K562 (cell line): Measurements from ENCODE around the gene MPP7.

ENCODE experiments used
- CBX1 ChIP-seq: sonication (generic); IDR thresholded peaks from 2 replicates; pipeline ENCODE4 v1.6.1; 2016; ENCODE audit warnings: antibody characterized with exemption, low read depth, mild to moderate bottlenecking
- CTCF ChIP-seq, 3 experiments: IDR thresholded peaks in 2 of 3; conservative IDR thresholded peaks in 1 of 3; 2 replicates each; pipeline ENCODE4 v1.5.1; 2011 to 2012; ENCODE audit warnings: low read length in 3 of 3, mild to moderate bottlenecking in 3 of 3, control low read depth in 2 of 3, improper control_type of control experiment in 1 of 3, inconsistent platforms in 1 of 3, low read depth in 1 of 3, mixed read lengths in 1 of 3, moderate library complexity in 1 of 3; ENCODE audit not compliant: insufficient read depth in 2 of 3
- NCOA2 ChIP-seq, 2 experiments: fragments of 450-650 bp; IDR thresholded peaks; 2 replicates each; pipeline ENCODE4 v1.6.1; 2018; ENCODE audit warnings: mild to moderate bottlenecking in 2 of 2, moderate library complexity in 1 of 2; ENCODE audit not compliant: partially characterized antibody in 2 of 2
- NFYB ChIP-seq: IDR thresholded peaks from 2 replicates; pipeline ENCODE4 v1.6.1; 2011; ENCODE audit warnings: mild to moderate bottlenecking, moderate library complexity; ENCODE audit not compliant: insufficient read length; ENCODE audit errors: extremely low read depth
- POLR2A ChIP-seq: fragments of 450-650 bp; conservative IDR thresholded peaks from 2 replicates; pipeline ENCODE4 v1.6.1; 2016
- POLR2B ChIP-seq: fragments of 450-650 bp; IDR thresholded peaks from 2 replicates; pipeline ENCODE4 v1.6.1; 2018; ENCODE audit warnings: low read depth; ENCODE audit not compliant: partially characterized antibody
- ZKSCAN1 ChIP-seq: fragments of 150-350 bp; IDR thresholded peaks from 2 replicates; pipeline ENCODE4 v1.6.1; 2016; ENCODE audit warnings: low read depth, low read length
- ZNF431 ChIP-seq: sonication (generic); formaldehyde crosslinking; IDR thresholded peaks from 2 replicates; pipeline ENCODE4 v1.8.0; 2022; ENCODE audit warnings: mild to moderate bottlenecking, missing genetic modification reagents
- TF ChIP-seq, protein P1 (sequence below): IDR thresholded peaks from 2 replicates; pipeline ENCODE4 v1.6.1; 2016; ENCODE audit warnings: missing genetic modification characterization, missing compliant biosample characterization

DNA sequence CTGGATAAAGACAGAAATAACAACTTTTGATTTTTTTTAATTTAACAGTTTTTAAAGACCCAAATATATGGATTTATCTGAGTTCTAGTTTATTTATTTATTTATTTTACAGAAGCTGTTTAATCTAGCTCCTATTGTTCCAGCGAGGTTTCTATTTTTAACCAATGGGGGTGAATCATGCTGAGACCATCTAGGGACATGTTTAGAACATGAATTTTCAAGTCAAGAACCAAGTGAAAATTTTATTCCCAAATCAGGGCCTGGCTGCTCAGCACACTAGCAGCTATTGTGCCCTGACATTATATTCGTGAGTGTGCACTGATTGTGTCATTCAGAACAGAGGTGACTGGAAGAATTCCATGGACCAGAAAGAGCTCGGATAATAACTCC is 24.6 kb upstream of the MPP7 start:
- TF ChIP-seq ZNF431 (CRISPR knock-in tag) (no peak), CTCF (IDR thresholded peaks at IDR 0.05 in 2 of 3, conservative IDR thresholded peaks at IDR 0.05 in 1 of 3; ENCODE audit: insufficient read depth in 2 of 3, low read depth in 1 of 3, low read length in 3 of 3) (no peak), CBX1 (no peak), POLR2A (no peak), NFYB (no peak), POLR2B (no peak), NCOA2 (IDR thresholded peaks at IDR 0.05; ENCODE audit: partially characterized antibody in 2 of 2) (no peak), ZKSCAN1 (no peak)
- TF ChIP-seq, protein P1, sequence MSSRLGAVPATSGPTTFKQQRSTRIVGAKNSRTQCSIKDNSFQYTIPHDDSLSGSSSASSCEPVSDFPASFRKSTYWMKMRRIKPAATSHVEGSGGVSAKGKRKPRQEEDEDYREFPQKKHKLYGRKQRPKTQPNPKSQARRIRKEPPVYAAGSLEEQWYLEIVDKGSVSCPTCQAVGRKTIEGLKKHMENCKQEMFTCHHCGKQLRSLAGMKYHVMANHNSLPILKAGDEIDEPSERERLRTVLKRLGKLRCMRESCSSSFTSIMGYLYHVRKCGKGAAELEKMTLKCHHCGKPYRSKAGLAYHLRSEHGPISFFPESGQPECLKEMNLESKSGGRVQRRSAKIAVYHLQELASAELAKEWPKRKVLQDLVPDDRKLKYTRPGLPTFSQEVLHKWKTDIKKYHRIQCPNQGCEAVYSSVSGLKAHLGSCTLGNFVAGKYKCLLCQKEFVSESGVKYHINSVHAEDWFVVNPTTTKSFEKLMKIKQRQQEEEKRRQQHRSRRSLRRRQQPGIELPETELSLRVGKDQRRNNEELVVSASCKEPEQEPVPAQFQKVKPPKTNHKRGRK, result no peak
